NCI-H748 (cell line): ENCODE results near the gene M6PR.
A peak's percentile ranks its signal among the peaks of the same experiment; 100 is the strongest.
"Not testable (repeated sequence)": the region's sequence is repeated elsewhere in the genome, so short reads cannot be mapped to it uniquely, and the experiment has no call there.

ENCODE experiments used
- DNase-seq: peaks from one replicate; lab custom pipeline; 2025; ENCODE audit not compliant: unreplicated experiment; lab: John Stamatoyannopoulos, UW

M6PR gene

DNA sequence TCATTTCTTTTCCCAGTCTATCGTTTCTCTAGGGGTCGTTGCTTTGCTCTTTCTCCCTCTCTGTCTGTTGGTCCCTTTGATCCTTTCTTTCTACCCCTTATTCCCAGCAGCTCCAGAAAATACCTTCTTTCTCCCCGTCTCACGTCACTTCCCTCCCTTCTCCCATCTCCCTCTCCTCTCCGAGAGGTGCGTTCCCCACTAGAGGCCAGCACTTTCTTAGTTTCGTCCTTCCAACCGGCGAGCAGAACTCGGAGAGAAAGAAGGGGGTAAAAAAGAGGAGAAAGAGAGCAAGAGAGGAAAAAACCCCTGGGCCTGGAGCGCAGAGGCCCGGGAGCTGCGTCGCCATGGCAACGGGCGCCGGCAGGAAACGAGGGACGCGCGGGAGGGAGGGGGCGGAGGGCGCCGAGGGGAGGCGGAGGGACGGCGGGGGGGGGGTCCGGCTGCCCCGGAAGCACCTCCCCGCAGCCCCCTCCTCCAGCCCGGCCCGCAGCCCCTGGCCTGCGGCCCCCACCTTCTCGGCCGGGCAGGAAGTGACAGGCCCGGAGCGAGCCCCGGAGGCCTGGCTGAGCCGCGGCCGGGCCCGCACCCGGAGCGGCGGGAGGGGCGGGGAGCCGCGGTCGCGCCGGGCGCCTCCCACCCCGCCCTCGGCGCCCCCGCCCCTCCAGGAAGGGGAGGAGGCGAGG, 35.3 kb downstream of the M6PR start, which contains the start of gene PHC1:
TSS of gene PHC1 (plus strand) at position 477 of the 683 bp plus-strand sequence. CDS start 3,169 bp downstream, outside the sequence.
- peak; percentile 88 for DNase-seq

DNA sequence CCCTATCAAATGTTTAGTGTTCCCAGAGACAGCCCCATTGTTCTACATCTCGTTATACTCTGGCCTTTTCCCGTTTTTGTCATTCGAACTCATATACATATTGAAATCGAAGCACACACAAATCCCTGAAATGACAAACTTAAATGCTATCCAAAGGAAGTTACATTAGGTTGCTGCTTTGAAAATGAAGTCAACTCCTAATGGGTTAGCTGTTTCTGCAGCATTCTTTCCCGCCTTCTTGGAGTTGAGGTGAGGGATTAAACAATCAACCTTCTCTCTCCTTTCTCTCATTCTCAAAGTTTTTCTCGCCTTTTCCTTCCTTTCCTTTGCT, 35.8 kb downstream of the M6PR start:
- DNase-seq, result peak; percentile 54

DNA sequence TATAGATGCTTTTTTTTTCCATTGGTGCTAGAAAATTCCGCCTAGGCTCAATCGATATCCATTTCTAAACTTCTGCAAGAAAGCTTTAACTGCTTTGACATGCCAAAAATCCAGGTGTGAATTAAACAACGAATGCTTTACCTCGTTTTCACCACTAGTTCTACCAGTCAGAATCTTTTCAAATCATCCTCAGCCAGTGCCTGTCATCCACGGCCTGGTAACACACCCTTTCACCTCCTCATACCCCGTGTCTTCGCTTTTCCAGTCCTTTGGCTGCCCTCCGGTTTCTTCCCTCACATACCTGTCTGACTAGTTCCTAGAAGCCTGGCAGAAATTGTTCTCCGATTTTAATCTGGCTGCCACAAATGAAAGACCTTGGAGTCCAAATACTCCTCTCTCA, 36.5 kb downstream of the M6PR start:
- peak; percentile 49 for DNase-seq

DNA sequence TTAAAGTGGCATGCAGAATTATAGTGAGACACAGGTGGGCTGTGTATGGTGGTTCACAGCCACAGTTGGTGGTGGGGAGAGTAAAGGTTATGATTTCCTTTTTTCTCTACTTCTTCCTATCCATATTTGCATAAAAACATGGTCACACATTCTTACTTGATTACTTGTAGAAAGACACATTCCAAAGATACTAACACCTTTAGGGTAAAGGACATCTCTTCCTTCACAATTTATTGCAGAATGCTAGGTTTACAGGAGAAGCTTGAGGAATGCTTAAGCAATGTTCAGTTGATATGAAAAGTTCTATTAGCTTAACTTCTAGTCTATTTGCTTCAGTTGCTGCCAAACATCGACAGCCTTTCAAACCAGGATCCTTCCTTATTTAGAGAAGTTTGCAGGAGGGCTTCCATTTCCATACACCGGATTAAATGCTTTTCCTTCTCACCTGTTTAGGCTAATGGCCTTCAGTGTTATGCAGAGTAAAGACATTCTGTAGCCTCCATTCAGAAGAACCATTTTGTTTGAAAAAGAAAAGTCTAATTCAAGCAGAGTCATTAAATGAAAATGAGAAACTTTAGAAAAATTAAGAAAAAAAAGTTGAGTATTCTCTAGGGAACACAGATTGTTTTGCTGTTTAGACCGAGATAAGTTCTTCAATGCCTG, 37.7 kb downstream of the M6PR start:
- no peak for DNase-seq

DNA sequence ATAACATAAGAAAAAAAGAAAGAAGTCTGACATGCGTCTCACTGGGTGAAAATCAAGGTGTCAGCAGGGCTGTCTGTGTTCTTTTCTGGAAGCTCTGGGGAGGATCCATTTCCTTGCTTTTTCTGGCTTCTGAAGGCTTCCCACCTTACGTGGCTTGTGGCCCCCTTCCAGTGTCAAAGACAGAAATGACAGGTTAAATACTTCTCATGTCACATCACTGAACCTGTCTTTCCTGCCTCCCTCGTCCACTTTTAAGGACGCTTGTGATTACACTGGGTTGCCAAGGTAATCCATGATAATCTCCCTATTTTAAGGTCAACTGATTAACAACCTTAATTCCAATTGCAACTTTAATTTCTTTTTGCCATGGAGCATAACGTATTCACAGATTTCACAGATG, 39.7 kb downstream of the M6PR start:
- no peak for DNase-seq

DNA sequence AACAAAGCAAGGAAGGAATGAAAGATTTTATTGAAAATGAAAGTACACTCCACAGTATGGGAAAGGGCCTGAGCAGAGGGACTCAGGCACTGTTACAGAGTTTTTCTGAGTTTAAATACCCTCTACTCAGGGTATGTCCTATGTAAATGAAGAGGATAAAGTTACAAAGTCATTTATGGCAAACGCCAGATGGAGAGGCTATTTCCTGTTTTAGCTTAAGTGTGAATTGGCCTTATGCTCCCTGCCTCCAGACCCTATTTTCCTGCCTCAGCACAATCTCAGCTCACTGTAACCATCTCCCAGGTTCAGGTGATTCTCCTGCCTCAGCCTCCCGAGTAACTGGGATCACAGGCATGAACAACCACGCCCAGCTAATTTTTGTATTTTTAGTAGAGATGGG, 41.9 kb downstream of the M6PR start:
- no peak for DNase-seq

DNA sequence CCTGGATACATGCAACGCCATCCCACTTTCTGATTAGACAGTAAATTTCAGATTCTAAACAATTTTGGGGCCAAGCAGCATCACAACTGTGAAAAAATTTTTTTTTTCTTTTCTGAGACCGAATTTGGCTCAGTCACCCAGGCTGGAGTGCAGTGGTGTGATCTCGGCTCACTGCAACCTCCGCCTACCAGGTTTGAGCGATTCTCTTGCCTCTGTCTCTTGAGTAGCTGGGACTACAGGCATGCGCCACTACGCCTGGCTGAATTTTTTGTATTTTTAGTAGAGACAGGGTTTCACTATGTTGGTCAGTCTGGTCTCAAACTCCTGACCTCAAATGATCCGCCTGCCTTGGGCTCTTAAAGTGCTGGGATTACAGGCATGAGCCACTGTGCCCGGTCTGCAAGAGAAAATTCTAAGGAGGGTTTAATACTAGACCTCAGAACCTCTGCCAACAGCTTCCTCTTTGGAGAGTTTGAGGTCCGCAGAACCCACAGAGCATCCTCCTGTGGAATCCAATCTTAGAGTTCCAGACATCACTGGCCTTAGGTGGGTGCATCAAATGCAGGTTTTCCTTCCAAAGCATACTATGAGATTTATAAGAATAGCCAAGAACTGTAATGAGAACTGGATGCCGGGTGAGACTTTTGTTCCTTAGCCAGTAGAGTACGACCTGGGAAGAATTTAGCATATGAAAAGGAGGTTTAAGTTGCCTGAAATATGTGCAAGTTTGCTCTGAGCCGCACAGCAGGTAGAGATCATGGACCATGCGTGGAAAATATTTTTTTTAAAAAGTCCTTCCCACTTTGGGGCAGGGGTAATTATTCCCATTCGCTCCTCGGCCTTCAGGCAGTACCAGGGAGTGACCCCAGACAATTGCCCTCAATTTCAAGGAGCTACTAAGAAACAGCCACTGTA, 42.9 kb downstream of the M6PR start:
- no peak for DNase-seq

DNA sequence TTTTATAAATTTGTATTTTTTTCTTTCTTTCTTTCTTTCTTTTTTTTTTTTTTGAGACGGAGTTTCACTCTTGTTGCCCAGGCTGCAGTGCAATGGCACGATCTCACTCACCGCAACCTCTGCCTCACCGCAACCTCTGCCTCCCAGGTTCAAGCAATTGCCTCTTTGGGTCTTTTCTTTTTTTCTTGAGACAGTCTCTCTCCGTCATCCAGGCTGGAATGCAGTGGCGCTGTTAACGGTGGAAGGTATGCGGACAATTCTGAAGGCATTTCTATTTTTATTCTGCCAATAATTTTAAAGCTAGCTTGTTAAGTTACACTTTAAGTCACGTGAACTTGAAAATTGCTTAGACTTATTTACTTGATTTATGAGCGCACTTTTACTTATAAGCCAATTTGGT, 43.9 kb downstream of the M6PR start:
- DNase-seq, result no peak

DNA sequence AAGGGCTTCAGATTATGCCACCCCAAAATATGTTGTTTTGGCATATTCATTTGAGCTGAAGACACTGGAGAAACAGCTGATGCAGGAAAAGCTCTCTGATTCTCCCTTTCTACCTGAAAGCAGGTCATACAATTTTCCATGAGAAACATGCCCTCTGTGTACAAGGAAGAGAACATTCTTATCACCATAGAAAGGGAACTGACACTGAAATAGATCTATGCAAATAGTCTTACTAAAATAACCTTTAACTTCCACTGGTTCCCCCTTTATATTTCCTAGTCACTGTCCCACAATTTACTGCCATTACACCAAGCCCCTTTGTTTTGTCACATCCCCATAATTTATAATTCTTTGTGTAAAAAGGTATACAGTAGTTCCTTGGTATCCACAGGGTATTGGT, 44.8 kb downstream of the M6PR start:
- DNase-seq, result no peak

DNA sequence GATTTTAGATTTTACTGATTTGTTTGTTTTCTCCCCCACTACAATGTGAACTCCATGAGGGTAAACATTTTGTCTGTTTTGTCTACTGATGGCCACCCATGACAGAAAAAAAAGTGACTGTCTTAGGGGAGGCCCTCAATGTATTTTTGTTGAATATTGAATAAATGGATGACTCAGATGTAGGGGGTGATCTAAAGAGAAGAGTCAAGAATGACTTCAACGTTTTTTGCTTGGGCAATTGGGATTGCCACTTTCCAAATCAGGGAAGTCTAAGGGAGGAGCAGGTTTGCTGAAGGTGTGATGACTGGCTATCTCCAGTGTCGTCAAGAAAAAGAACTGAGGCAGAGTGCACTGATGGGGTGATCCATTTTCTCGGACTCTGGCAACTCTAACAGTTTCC, 45.8 kb downstream of the M6PR start:
- DNase-seq, result no peak

DNA sequence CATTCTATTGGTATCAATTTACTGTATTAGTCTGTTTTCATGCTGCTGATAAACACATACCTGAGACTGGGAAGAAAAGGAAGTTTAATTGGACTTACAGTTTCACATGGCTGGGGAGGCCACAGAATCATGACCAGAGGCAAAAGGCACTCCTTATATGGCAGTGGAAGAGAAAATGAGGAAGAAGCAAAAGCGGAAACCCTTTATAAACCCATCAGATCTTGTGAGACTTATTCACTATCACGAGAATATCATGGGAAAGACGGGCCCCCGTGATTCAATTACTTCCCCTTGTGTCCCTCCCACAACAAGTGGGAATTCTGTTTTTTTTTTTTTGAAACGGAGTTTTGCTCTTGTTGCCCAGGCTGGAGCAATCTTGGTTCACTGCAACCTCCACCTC, 46.7 kb downstream of the M6PR start:
- not testable (repeated sequence) for DNase-seq

DNA sequence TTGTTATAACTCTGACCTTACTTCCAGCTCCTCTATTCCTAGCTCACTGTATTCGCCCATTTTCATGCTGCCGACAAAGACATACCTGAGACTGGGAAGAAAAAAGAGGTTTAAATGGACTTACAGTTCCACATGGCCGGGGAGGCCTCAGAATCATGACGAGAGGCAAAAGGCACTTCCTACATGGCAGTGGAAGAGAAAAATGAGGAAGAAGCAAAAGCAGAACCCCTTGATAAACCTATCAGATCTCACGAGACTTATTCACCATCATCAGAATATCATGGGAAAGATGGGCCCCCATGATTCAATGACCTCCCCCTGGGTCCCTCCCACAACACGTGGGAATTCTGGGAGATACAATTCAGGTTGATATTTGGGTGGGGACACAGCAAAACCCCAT, 49.6 kb downstream of the M6PR start:
- no peak for DNase-seq

DNA sequence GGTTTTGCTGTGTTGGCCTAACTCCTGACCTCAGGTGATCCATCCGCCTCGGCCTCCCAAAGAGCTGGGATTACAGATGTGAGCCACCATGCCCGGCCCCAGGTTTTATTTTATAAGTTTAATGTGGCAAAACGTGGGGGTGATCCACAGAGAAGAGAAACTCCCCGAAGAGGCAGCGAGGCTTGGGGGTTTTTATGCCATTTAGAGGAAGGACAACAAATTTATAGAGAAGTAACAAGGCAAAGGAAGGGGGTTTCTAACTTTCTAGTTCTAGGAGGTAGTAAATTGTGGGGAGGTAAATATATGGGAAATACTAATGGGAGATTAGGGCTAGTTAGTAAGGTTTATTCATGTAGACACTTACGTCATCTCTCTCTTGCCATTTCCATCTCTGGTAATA, 52.4 kb downstream of the M6PR start:
- DNase-seq, result no peak

DNA sequence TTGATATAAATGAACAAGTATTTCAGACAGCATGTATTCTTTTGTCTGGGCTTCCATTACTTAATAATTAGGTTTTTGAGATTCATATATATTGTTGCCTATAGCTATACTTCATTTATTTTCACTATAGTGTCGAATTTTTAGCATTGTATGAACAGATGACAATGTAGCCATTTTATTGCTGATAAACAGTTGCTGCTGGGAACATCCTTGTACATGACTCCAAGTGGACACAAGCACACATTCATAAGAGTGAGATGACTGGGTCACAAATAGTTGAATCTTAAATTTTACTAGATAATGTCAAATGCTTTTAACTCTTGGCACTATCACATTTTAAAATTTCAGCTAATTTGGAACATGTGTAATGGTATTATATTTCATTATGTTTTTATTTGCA, 54.5 kb downstream of the M6PR start:
- no peak for DNase-seq

DNA sequence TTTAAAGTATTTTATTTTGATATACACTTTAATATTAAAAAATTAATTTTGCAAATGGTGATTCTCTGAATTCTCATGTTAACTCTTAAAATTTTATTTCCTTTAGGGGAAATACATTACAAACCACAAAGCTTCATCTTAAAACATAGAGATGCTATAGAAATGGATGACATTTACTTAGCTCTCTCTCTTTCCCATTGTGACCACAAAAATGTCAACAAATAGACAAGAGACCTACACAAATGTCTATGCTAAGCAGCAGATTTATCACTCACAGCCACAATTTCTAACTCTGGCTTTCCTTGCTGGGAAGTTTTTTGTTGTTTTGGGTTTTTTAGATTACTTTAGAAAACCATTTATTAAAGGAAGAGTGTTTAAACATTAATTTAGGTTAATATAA, 55.1 kb downstream of the M6PR start:
- DNase-seq, result no peak

DNA sequence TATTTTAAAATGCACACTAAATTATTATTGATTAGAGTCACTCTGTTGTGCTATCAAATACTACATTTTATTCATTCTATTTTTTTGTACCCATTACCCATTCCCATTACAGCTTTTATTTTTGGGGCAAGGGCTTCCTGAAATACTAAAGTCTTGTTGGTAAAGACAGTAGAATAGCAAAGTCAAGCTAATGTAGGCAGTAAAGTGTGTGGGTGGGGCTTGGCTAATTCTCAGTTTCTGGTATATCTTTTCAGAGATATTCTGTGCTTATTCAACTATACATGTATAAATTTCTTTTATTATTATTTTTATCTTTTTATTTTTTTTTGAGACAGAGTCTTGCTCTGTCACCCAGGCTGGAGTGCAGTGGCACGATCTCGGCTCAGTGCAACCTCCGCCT, 57.5 kb downstream of the M6PR start:
- DNase-seq, result no peak
